Umbilical cord (tissue), 2 donors: Measurements from ENCODE around the gene MXRA5. TPM values are rescaled to one million over a fixed set of nuclear protein-coding genes. Genes with fewer than 3 reads are reported as not detected.
"Not testable (repeated sequence)": the region's sequence is repeated elsewhere in the genome, so short reads cannot be mapped to it uniquely, and the experiment has no call there.

Experiments used
- DNase-seq: peaks from one replicate; pipeline ENCODE4 v3.0.0-alpha.2; 2015; ENCODE audit warnings: low spot score
- total RNA-seq: library from RNA; depleted of rRNA; stranded (reverse); fragments of >200 nt; gene quantifications from one replicate; pipeline ENCODE4 v1.2.3, GENCODE V29; 2014; ENCODE audit warnings: low replicate concordance; ENCODE audit not compliant: insufficient read depth

MXRA5 gene
- total RNA-seq, 1 donor from 2014 or later = 21.4 TPM

GRCh38 chrX:3326681-3327080 is 19.8 kb downstream of the MXRA5 start:
- peak; percentile 17 for DNase-seq

- no peak for DNase-seq
Observed at GRCh38 chrX:3320471-3321046, 25.9 kb downstream of the MXRA5 start.

GRCh38 chrX:3317191-3317718 is 29.2 kb downstream of the MXRA5 start:
- DNase-seq = no peak

- no peak for DNase-seq
Observed at GRCh38 chrX:3312109-3312508, 34.3 kb downstream of the MXRA5 start.

- no peak for DNase-seq
Observed at GRCh38 chrX:3307881-3308280, 38.6 kb downstream of the MXRA5 start.

- no peak for DNase-seq
Observed at GRCh38 chrX:3299636-3300035, 46.8 kb downstream of the MXRA5 start.

GRCh38 chrX:3295731-3296130 is 50.7 kb downstream of the MXRA5 start:
- DNase-seq = no peak

- DNase-seq = no peak
Observed at GRCh38 chrX:3293251-3293650, 53.2 kb downstream of the MXRA5 start.

- DNase-seq = peak; percentile 8
Observed at GRCh38 chrX:3290561-3290960, 55.9 kb downstream of the MXRA5 start.

GRCh38 chrX:3286196-3286945 is 60.1 kb downstream of the MXRA5 start:
- peak; percentile 93 for DNase-seq

GRCh38 chrX:3280706-3281105 is 65.7 kb downstream of the MXRA5 start:
- no peak for DNase-seq

GRCh38 chrX:3273668-3274067 is 72.8 kb downstream of the MXRA5 start:
- DNase-seq = not testable (repeated sequence)

GRCh38 chrX:3271834-3272186 is 74.6 kb downstream of the MXRA5 start:
- peak; percentile 44 for DNase-seq

GRCh38 chrX:3271183-3271833 is 75.1 kb downstream of the MXRA5 start:
- peak; percentile 27 for DNase-seq

- peak; percentile 58 for DNase-seq
Observed at GRCh38 chrX:3268829-3269228, 77.6 kb downstream of the MXRA5 start.

GRCh38 chrX:3263681-3264126 is 82.7 kb downstream of the MXRA5 start:
- no peak for DNase-seq

- DNase-seq = peak; percentile 83
Observed at GRCh38 chrX:3262901-3263300, 83.6 kb downstream of the MXRA5 start.
